Karpas-422 (cell line): ENCODE results near the gene MISP3. TPM values are rescaled to one million over a fixed set of nuclear protein-coding genes. Genes with fewer than 3 reads are reported as not detected.

Source experiments
- DNase-seq: peaks from one replicate; pipeline ENCODE4 v3.0.0-alpha.2; 2015
- H2AFZ ChIP-seq: fragments of 200-600 bp; sonication (generic); 2 replicates; pipeline ENCODE4 v1.6.1; 2014; ENCODE audit warnings: antibody characterized with exemption, low read length, mixed read lengths
- H3K27ac ChIP-seq: fragments of 200-600 bp; sonication (generic); 2 replicates; pipeline ENCODE4 v1.5.1; 2014; ENCODE audit warnings: mild to moderate bottlenecking, low read length, moderate library complexity
- H3K27me3 ChIP-seq: fragments of 200-600 bp; sonication (generic); 2 replicates; pipeline ENCODE4 v1.6.1; 2014; ENCODE audit warnings: low read length, mixed read lengths
- H3K36me3 ChIP-seq: fragments of 200-600 bp; sonication (generic); 2 replicates; pipeline ENCODE4 v1.6.1; 2014; ENCODE audit warnings: low read length, mixed read lengths; ENCODE audit not compliant: insufficient read depth
- H3K4me1 ChIP-seq: fragments of 200-600 bp; sonication (generic); 2 replicates; pipeline ENCODE4 v1.6.1; 2014; ENCODE audit warnings: mild to moderate bottlenecking, low read length, mixed read lengths
- H3K4me2 ChIP-seq: fragments of 200-600 bp; sonication (generic); 2 replicates; pipeline ENCODE4 v1.6.1; 2014; ENCODE audit warnings: low read length, low read depth, mild to moderate bottlenecking; ENCODE audit not compliant: poor library complexity, severe bottlenecking
- H3K4me3 ChIP-seq: fragments of 200-600 bp; sonication (generic); 2 replicates; pipeline ENCODE4 v1.5.1; 2014; ENCODE audit warnings: mild to moderate bottlenecking, antibody characterized with exemption, low read length, mixed read lengths
- H3K79me2 ChIP-seq: fragments of 200-600 bp; sonication (generic); 2 replicates; pipeline ENCODE4 v1.6.1; 2014; ENCODE audit warnings: mild to moderate bottlenecking, low read length, mixed read lengths
- H3K9ac ChIP-seq: fragments of 200-600 bp; sonication (generic); 2 replicates; pipeline ENCODE4 v1.6.0; 2014; ENCODE audit warnings: low read length
- H3K9me2 ChIP-seq: fragments of 200-600 bp; sonication (generic), shearing (Covaris generic); replicated peaks from 2 replicates; pipeline ENCODE4 v1.6.0; 2014; ENCODE audit warnings: mild to moderate bottlenecking, low read length, moderate library complexity; ENCODE audit not compliant: insufficient read depth
- H3K9me3 ChIP-seq: fragments of 300-700, 200-600 bp; sonication (generic); 2 replicates; pipeline ENCODE4 v1.6.1; 2014; ENCODE audit warnings: low read length, mixed read lengths
- H4K20me1 ChIP-seq: fragments of 200-600 bp; sonication (generic); 2 replicates; pipeline ENCODE4 v1.6.1; 2014; ENCODE audit warnings: mild to moderate bottlenecking, antibody characterized with exemption, low read length, low read depth; ENCODE audit not compliant: insufficient read depth
- total RNA-seq: library from RNA; depleted of rRNA; stranded (reverse); fragments of >200 nt; shearing (Covaris generic); gene quantifications from 2 replicates; pipeline ENCODE4 v1.2.3, GENCODE V29; 2014; ENCODE audit warnings: low replicate concordance

MISP3 gene
- total RNA-seq, 1 experiment from 2014 or later: 0.71 TPM

DNA sequence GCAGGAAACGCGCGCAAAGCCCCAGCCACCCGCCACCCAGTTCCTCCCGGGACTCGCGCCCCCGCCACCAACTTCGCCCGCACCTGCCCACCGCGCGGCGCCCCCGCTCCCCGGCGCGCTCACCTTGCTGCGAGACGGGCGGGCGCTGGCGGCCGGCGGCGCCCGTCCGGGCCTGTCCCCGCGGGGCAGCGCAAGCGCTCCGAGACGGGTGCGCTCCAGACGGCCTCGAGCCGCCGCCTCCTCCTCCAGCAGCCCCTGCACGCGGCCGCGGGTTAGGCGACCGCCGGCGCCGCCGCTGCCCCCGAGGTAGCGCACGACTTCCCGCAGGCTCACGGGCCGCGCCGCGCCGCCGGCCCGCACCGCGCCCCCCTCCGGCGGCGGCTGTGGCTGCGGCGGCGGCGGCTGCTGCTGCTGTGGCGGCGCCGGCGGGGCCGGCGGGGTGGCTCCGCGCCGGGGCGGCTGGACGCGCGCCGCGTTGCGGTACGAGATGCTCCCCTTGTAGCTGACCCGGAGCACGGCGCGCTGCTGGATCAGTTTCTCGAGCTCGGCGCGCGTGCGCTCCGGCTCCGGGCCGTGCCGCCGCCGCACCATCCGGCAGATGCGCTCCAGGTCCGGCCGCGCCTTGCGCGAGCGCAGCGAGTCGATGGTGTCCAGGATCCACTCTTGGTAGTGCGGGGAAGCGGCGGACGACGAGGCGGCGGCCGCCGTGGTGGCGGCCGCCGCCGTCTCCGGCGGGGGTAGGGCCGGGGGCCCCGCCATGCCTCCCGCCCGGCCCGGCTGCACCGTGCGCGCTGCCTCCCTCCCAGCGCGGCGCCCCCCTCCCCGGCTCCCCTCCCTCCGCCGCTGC is 17.3 kb downstream of the MISP3 start:
- Histone ChIP-seq H3K9ac (peak overlapping the region; percentile 74), H3K4me3 (peak overlapping the region; percentile 79), H2AFZ (no peak overlapping the region)

DNA sequence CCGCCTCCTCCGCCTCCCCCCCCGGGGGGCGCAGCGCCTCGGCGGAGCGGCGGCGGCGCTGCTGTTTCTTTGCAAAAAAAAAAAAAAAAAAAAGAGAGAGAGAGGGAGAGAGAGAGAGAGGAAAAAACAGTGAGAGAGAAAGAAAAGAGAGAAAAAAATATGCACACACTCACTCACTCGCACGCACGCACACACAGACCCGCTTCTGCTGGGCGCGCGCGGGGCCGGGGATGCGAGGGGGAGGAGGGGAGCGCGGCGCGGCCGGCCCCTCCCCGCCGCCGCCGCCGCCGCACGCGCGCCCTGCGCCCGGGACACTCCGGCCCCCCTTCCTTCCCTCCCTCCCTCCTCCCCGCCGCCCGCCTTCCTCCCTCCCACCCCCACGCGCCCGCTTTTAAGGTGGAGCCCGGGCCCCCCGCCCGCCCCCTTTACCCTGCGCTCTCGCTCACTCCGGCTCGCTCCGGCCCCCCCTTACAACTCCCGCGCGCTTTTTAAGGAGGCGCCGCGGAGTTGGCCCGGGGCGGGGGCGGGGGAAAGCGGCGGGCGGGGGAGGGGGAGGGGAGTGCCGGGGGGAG is 18.0 kb downstream of the MISP3 start, which contains the start of gene SAMD1:
SAMD1 (minus strand) TSS at position 243 of the 572 bp plus-strand sequence.
- no peaks in the 10 kb centered on the region for H4K20me1 ChIP-seq
- H3K36me3 ChIP-seq: peaks cover 7% of the 10 kb centered on the region
- H3K9ac ChIP-seq: peak within 1 kb of the TSS; percentile 94
- peak within 1 kb of the TSS; percentile 98 for H3K4me3 ChIP-seq
- H3K79me2 ChIP-seq: peaks cover 14% of the 10 kb centered on the region
- peak within 1 kb of the TSS; percentile 100 for H3K4me2 ChIP-seq
- H2AFZ ChIP-seq: peak within 1 kb of the TSS; percentile 81; the same call in 1 of the 2 replicates
- peaks cover 4% of the 10 kb centered on the region; the same call in 1 of the 2 replicates for H3K9me3 ChIP-seq
- peaks cover 20% of the 10 kb centered on the region for H3K4me1 ChIP-seq
- H3K27ac ChIP-seq: peak within 1 kb of the TSS; percentile 80
- peak; percentile 96 for DNase-seq
- no peaks in the 10 kb centered on the region for H3K9me2 ChIP-seq
- H3K27me3 ChIP-seq: no peaks in the 10 kb centered on the region

More for the DNA sequence above, 17.3 kb downstream of the MISP3 start:
- H3K27me3 ChIP-seq: no peaks in the 10 kb centered on the region
- peak; percentile 77 for DNase-seq
- H3K9me2 ChIP-seq: no peaks in the 10 kb centered on the region
- peak overlapping the region; percentile 60; the same call in 1 of the 2 replicates for H3K27ac ChIP-seq
- peak overlapping the region; percentile 86 for H3K4me2 ChIP-seq
- no peaks in the 10 kb centered on the region for H4K20me1 ChIP-seq
- peaks cover 14% of the 10 kb centered on the region for H3K79me2 ChIP-seq
- peaks cover 4% of the 10 kb centered on the region; the same call in 1 of the 2 replicates for H3K9me3 ChIP-seq
- peaks cover 7% of the 10 kb centered on the region for H3K36me3 ChIP-seq
- peaks cover 20% of the 10 kb centered on the region for H3K4me1 ChIP-seq

DNA sequence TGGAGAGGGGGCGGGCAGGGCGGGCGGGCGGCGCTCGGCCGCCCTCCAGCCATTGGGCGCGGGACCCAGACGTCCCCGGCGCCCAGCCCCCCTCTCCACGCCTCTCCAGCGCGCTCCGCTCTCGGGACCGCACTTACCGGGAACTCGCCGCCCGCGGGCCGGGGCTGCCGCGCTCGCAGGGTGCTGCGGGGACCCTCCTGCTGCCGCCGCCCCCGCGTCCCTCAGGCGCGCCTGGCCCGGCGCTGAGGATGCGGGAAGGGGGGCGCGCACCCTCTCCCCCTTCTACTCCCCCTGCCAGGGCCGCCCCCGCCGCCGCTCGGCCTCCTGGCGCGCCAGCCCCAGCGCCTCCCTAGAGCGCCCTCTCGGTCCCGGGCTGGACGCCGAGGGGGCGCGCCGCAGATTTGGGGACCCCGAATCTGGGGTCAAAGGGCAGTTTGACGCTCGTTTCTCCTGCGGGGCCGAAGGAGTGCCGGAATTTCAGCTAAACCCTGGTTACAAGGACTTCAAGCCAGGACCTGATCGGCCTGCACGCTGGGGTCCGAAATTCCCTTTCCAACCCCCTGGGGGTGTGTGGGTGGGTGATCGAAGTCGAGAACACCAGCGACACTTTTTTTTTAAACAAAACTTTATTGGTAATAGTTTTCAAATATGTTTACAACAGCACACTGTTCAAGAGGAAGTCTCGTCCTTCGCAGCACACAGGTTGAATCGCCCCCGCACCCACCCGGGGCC is 18.7 kb downstream of the MISP3 start:
- H3K9me3 ChIP-seq: peaks cover 4% of the 10 kb centered on the region; the same call in 1 of the 2 replicates
- no peaks in the 10 kb centered on the region for H4K20me1 ChIP-seq
- H3K27me3 ChIP-seq: no peaks in the 10 kb centered on the region
- H2AFZ ChIP-seq: peak overlapping the region; percentile 81; the same call in 1 of the 2 replicates
- no peaks in the 10 kb centered on the region for H3K9me2 ChIP-seq
- DNase-seq: peak; percentile 80
- H3K4me2 ChIP-seq: peak overlapping the region; percentile 100
- peak overlapping the region; percentile 94 for H3K9ac ChIP-seq
- peak overlapping the region; percentile 98 for H3K4me3 ChIP-seq
- peak overlapping the region; percentile 80 for H3K27ac ChIP-seq
- H3K4me1 ChIP-seq: peaks cover 20% of the 10 kb centered on the region
- peaks cover 14% of the 10 kb centered on the region for H3K79me2 ChIP-seq
- H3K36me3 ChIP-seq: peaks cover 7% of the 10 kb centered on the region

DNA sequence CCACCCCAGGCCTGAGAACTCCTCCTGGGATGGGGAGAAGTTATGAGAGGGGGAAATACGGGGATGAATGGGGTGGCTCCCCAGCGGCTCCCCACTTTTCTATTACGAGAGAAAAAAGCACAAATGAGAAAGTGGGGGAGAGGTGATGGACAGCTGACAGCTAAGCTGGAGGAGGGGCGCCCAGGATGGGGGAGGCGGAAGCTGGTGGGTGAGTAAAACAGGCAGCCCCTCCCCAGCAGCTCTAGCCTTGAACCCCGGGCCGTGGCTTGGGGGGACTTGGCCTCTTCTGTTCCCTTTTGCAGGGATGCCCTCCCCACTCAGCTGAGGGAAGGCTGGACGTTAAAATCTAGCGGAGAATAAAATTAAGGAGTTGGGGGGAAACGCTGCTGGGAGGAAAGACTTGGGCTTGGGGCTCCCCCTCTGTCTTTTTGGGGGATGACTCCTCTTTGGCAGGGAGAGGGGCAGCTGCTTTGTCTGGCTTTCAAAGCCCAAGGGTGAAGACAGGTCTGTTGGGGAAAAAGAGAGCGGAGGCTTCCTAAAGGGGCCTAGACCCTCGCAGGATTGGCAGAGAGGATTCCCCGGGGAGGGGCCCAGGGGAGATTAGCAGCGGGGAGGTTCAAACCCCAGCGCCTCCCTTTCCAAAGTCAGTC is 19.4 kb downstream of the MISP3 start:
- peak; percentile 73 for DNase-seq
- Histone ChIP-seq H4K20me1 (no peaks in the 10 kb centered on the region), H2AFZ (peak overlapping the region; percentile 81; the same call in 1 of the 2 replicates), H3K36me3 (peaks cover 7% of the 10 kb centered on the region), H3K27ac (peak overlapping the region; percentile 80), H3K79me2 (peaks cover 14% of the 10 kb centered on the region), H3K4me3 (peak overlapping the region; percentile 98), H3K27me3 (no peaks in the 10 kb centered on the region), H3K4me2 (peak overlapping the region; percentile 100), H3K9me3 (peaks cover 4% of the 10 kb centered on the region; the same call in 1 of the 2 replicates), H3K9ac (peak overlapping the region; percentile 94), H3K4me1 (peaks cover 20% of the 10 kb centered on the region), H3K9me2 (no peaks in the 10 kb centered on the region)

DNA sequence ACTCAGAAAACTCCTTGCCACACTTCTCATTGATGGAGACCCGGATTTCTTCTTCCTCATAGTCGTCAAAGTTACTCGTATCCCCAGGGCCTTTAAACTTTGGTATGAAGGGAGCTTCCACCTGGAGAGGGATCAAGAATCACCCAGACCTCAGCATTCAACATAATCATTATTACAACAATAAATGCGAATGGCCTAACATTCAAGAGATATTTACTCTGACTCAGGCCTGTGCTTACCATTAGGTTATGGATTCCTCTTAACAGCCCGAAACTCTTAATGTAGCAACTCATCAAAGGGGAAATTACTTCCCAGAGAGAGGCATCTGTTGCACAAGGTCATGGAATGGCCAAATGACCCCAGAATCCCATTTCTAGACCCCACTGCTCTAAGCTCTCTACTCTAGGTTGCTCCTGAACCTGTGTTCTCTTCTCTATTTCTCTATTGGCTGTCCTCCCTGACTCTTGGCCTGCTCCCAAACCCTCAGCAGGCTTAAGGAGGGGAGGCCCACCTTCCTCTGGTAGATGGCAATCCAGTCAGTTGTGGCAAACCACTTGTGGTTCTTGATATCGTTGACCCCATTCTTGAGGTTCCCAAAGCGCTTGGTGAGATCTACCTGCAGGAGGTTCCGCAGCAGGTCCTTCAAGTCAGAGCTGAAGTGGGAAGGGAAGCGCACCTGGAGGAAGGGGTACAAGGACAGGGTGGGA is 20.7 kb downstream of the MISP3 start:
- H3K9ac ChIP-seq: no peak overlapping the region
- H3K27ac ChIP-seq: no peak overlapping the region
- no peaks in the 10 kb centered on the region for H3K27me3 ChIP-seq
- H3K9me3 ChIP-seq: peaks cover 4% of the 10 kb centered on the region; the same call in 1 of the 2 replicates
- H3K4me2 ChIP-seq: no peak overlapping the region
- H2AFZ ChIP-seq: no peak overlapping the region
- no peak overlapping the region for H3K4me3 ChIP-seq
- no peaks in the 10 kb centered on the region for H3K9me2 ChIP-seq
- peaks cover 20% of the 10 kb centered on the region for H3K4me1 ChIP-seq
- no peaks in the 10 kb centered on the region for H4K20me1 ChIP-seq
- H3K36me3 ChIP-seq: peaks cover 5% of the 10 kb centered on the region
- DNase-seq: peak; percentile 40
- peaks cover 12% of the 10 kb centered on the region for H3K79me2 ChIP-seq

DNA sequence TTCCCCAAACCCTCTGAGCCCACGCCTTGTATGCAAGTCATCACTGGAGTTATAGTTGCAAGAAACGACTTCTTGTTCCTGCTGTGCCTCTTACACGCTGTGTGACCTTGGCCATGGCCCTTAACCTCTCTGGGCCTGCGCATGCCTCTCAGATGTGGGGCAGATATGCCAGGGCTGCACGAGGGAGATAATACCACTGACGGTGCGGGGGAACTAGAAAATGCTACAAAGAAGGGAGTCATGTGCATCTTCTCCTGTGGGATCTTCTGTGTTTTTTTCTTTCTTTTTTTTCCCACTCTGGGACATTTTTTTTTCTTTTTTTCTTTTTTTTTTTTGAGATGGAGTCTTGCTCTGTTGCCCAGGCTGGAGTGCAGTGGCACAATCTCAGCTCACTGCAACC is 22.3 kb downstream of the MISP3 start:
- DNase-seq: no peak
- Histone ChIP-seq H3K4me2 (no peak overlapping the region), H3K9ac (no peak overlapping the region), H3K27me3 (no peaks in the 10 kb centered on the region), H3K9me3 (peaks cover 4% of the 10 kb centered on the region; the same call in 1 of the 2 replicates), H3K4me1 (peaks cover 11% of the 10 kb centered on the region), H3K36me3 (no peaks in the 10 kb centered on the region; the same call in 1 of the 2 replicates), H2AFZ (no peak overlapping the region), H3K9me2 (no peaks in the 10 kb centered on the region), H3K79me2 (no peaks in the 10 kb centered on the region), H3K4me3 (no peak overlapping the region), H4K20me1 (no peaks in the 10 kb centered on the region), H3K27ac (no peak overlapping the region)

DNA sequence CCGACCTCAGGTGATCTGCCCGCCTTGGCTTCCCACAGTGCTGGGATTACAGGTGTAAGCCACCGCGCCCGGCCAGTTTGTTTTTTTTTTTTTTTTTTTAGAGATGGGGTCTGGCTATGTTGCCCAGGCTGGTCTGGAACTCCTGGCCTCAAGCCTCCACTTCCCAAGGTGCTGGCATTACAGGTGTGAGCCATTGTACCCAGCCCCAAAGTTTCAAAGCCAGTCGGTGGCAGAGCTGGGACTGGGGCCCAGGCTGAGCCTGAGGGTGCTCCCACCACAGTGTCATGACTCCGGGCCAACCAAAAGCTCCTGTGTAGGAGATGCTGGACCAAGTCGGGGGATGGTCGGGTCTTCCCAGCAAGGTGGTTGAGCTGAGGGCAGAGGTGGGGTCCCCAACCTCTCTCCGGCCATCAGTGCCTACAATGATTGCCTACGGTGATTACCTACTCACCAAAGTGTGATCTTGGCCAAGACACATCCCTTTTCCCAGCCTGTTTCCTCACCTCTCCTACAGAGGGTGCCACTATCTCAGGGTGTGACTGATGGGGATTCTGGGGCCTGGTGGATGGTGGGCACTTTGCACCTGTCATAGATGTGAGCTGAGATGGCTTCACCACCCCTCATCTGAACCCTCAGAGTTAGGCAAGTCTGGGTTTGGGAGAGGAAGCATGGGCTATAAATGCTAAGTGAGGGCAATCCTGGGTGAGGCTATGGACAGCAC is 23.8 kb downstream of the MISP3 start:
- H3K9me2 ChIP-seq: no peaks in the 10 kb centered on the region
- H3K9me3 ChIP-seq: peaks cover 4% of the 10 kb centered on the region; the same call in 1 of the 2 replicates
- no peak overlapping the region for H3K9ac ChIP-seq
- no peak overlapping the region for H2AFZ ChIP-seq
- H3K79me2 ChIP-seq: no peaks in the 10 kb centered on the region
- no peaks in the 10 kb centered on the region; the same call in 1 of the 2 replicates for H3K36me3 ChIP-seq
- no peaks in the 10 kb centered on the region for H3K27me3 ChIP-seq
- H3K27ac ChIP-seq: no peak overlapping the region
- no peaks in the 10 kb centered on the region for H4K20me1 ChIP-seq
- peak; percentile 41 for DNase-seq
- H3K4me1 ChIP-seq: peaks cover 9% of the 10 kb centered on the region
- H3K4me3 ChIP-seq: no peak overlapping the region
- H3K4me2 ChIP-seq: no peak overlapping the region
